Ectodermal cell (in vitro differentiated cells): Measurements from ENCODE around the gene BAG5.

Source experiments
- H3K27ac ChIP-seq: 2 replicates; pipeline ENCODE4 v1.7.0; 2013; ENCODE audit warnings: mild to moderate bottlenecking, low read depth, low read length; ENCODE audit not compliant: insufficient read depth, poor library complexity, severe bottlenecking
- H3K27me3 ChIP-seq: 2 replicates; pipeline ENCODE4 v1.7.0; 2013; ENCODE audit warnings: mild to moderate bottlenecking, low read length; ENCODE audit not compliant: insufficient read depth, control insufficient read depth, poor library complexity, severe bottlenecking
- H3K36me3 ChIP-seq: one replicate; pipeline ENCODE4 v1.7.0; 2013; ENCODE audit warnings: low read length; ENCODE audit not compliant: control insufficient read depth, insufficient read depth
- H3K4me1 ChIP-seq: one replicate; pipeline ENCODE4 v1.7.0; 2013; ENCODE audit warnings: low read length; ENCODE audit not compliant: control insufficient read depth, insufficient read depth
- H3K4me3 ChIP-seq: 2 replicates; pipeline ENCODE4 v1.7.0; 2013; ENCODE audit warnings: low read depth, low read length, control low read depth; ENCODE audit not compliant: insufficient read depth
- H3K9me3 ChIP-seq: 2 replicates; pipeline ENCODE4 v1.7.0; 2013; ENCODE audit warnings: mild to moderate bottlenecking, low read length, moderate library complexity; ENCODE audit not compliant: control insufficient read depth
- WGBS, 2 experiments: methylation state at CpG; one replicate each; pipeline ENCODE4 v1.1.7; 2013; ENCODE audit warnings: missing lambda C conversion rate in 2 of 2; 5-methylcytosine and 5-hydroxymethylcytosine counted together

Gene BAG5

DNA sequence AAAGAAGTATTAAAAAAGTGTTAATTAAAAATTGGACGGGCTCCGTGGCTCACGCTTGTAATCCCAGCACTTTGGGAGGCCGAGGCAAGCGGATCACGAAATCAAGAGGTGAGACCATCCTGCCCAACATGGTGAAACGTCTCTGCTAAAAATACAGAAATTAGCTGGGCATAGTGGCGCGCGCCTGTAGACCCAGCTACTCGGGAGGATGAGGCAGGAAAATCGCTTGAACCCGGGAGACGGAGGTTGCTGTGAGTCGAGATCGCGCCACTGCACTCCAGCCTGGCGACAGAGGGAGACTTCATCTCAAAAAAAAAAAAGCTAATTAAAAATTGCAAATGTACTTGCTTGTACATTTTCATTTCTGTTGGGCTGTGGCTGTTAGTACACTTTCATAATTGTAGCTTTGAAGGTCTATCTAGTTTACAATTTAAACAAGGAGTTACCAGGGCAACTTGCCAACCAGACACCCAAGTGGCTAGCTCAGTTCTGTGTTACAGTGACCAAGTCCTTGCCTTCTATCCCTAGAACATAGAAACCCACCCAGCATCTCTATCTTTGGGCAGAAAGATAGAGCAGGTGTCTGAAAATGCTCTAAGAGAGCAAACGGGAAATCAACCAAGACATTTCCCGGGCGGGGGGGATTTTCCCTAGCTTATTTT lies 1.5 kb upstream of the BAG5 start:
- WGBS, 2 experiments: 80 to 81% methylated on average over 21 of the region's 21 CpGs
- Histone ChIP-seq H3K4me3 (peak overlapping the region; percentile 98), H3K27me3 (no peaks in the 10 kb centered on the region), H3K36me3 (peaks cover 9% of the 10 kb centered on the region), H3K4me1 (peaks cover 8% of the 10 kb centered on the region), H3K9me3 (no peaks in the 10 kb centered on the region), H3K27ac (no peak overlapping the region)

DNA sequence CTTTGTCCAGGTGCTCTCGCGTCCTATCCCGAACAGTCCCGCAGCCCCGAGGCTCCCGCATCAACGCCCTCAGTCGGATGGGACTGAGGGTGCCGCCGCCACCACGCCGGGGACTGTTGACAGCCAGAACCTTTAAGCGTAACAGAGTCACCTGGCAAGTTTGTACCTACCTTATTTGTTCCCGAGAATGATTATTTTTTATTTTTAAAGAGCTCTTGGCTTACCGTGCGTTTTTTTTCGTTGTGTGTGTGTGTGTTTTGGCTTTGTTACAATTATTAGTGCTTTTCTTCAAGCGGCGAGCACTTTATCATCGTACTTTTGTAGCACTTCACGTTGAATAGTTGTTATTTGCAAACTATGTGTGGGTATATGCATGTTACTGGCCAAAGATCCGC lies 766 bp upstream of the BAG5 start:
- peaks cover 9% of the 10 kb centered on the region for H3K36me3 ChIP-seq
- H3K4me3 ChIP-seq: peak overlapping the region; percentile 98
- H3K4me1 ChIP-seq: peaks cover 8% of the 10 kb centered on the region
- 2 to 3% methylated on average over 22 of the region's 22 CpGs for WGBS, 2 experiments
- no peaks in the 10 kb centered on the region for H3K9me3 ChIP-seq
- H3K27me3 ChIP-seq: no peaks in the 10 kb centered on the region
- H3K27ac ChIP-seq: peak overlapping the region; percentile 93

DNA sequence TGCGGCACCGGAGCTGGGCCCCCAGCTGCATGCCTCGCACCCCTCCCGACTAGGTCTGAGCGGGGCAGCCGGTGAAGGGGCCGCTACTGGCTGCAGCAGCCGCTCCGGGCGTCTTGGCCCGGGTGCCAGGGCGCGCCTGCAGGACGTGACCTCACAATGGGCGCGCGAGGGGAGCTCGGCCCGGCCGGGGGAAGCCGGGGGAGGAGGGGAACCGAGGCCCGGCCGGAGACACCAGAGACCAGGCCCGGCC lies 353 bp downstream of the BAG5 start:
- 0% methylated on average over 25 of the region's 25 CpGs for WGBS, 2 experiments

DNA sequence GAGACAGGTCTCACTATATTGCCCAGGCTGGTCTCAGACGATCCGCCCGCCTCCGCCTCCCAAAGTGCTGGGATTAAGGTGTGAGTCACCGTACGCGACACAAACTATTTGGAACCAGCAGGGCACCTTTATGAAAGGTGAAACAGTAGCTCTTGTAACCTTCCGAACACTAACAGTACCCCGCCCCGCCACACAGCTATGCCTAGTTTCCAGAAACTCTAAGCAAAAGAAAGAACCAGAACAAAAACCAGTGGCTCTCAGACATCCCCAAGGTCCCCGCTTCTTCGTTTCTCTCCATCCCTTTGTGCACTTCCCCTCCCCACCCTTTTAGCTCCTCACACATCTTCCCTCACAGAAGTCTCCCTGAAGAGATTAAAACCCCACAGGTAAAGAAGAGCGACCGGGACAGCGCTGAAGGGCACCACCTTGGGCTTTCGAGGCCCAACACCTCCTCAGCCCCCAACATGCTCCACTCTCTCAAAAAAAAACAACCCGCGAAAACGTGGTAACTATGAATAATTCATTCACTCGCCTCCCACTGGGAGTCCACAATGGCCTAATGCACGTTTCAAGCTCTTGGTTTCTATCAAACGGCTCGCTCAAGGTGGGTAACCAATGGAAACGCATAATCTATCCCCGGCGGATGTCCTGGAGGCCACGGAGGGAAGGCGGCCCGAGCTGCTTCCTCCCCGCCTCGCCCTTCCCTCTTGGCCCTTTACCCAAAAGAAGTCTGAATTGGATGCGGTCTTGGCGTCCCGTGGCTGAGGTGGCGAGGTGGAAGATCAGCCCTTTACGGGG lies 877 bp downstream of the BAG5 start:
- peak overlapping the region; percentile 98 for H3K4me3 ChIP-seq
- no peaks in the 10 kb centered on the region for H3K27me3 ChIP-seq
- no peaks in the 10 kb centered on the region for H3K9me3 ChIP-seq
- H3K4me1 ChIP-seq: peaks cover 8% of the 10 kb centered on the region
- H3K36me3 ChIP-seq: peaks cover 9% of the 10 kb centered on the region
- H3K27ac ChIP-seq: peak overlapping the region; percentile 93
- 4 to 5% methylated on average over 36 of the region's 36 CpGs for WGBS, 2 experiments

More for the DNA sequence above, 353 bp downstream of the BAG5 start:
- peak overlapping the region; percentile 98 for H3K4me3 ChIP-seq
- H3K36me3 ChIP-seq: peaks cover 9% of the 10 kb centered on the region
- H3K9me3 ChIP-seq: no peaks in the 10 kb centered on the region
- peak overlapping the region; percentile 93 for H3K27ac ChIP-seq
- H3K27me3 ChIP-seq: no peaks in the 10 kb centered on the region
- H3K4me1 ChIP-seq: peaks cover 8% of the 10 kb centered on the region

DNA sequence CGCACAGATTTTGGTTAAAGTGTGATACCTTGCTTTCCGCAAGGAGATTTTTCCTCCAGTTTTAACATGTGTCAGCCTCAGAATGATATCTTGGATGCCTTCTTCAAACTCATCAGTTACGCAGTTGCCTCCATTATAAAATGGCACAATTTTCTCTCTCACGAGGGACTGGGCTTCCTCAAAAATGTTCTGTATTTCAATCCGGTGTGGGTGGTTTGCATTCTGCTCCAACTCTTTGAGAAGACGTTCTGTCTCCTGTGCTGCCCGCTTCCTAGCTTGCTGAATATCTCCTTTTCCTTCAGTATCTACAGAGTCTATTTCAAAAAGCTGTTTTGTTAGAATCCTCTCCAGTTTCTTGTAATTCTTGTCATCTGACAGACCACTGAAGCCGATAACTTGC lies 1.8 kb downstream of the BAG5 start:
- Histone ChIP-seq H3K27ac (no peak overlapping the region), H3K4me3 (peak overlapping the region; percentile 98)

DNA sequence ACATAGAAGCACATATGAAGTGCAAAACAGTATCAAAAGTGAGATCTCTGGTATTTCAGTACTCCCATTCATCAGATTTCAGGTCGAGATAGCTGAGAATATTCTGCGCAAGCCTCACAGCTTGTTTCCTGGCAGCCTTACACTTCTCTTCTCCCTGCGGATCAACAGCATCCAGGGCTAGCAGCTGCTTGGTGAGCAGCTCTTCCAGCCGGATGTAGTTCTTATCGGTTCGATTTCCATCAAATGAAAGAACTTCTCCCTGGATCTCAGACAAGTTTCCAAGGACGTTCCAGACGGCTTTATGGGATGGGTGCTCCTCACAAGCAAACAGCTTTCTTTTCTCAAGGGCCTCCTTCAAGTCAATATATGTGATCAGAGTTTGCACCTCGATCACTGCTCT lies 2.7 kb downstream of the BAG5 start:
- Histone ChIP-seq H3K4me1 (peaks cover 8% of the 10 kb centered on the region), H3K4me3 (no peak overlapping the region), H3K27me3 (no peaks in the 10 kb centered on the region), H3K27ac (no peak overlapping the region), H3K36me3 (peaks cover 9% of the 10 kb centered on the region), H3K9me3 (no peaks in the 10 kb centered on the region)
- WGBS, 2 experiments: 95 to 96% methylated on average over 9 of the region's 9 CpGs

More for the DNA sequence above, 1.8 kb downstream of the BAG5 start:
- Histone ChIP-seq H3K9me3 (no peaks in the 10 kb centered on the region), H3K4me1 (peaks cover 8% of the 10 kb centered on the region), H3K36me3 (peaks cover 9% of the 10 kb centered on the region), H3K27me3 (no peaks in the 10 kb centered on the region)
- WGBS, 2 experiments: 93 to 94% methylated on average over 8 of the region's 8 CpGs

DNA sequence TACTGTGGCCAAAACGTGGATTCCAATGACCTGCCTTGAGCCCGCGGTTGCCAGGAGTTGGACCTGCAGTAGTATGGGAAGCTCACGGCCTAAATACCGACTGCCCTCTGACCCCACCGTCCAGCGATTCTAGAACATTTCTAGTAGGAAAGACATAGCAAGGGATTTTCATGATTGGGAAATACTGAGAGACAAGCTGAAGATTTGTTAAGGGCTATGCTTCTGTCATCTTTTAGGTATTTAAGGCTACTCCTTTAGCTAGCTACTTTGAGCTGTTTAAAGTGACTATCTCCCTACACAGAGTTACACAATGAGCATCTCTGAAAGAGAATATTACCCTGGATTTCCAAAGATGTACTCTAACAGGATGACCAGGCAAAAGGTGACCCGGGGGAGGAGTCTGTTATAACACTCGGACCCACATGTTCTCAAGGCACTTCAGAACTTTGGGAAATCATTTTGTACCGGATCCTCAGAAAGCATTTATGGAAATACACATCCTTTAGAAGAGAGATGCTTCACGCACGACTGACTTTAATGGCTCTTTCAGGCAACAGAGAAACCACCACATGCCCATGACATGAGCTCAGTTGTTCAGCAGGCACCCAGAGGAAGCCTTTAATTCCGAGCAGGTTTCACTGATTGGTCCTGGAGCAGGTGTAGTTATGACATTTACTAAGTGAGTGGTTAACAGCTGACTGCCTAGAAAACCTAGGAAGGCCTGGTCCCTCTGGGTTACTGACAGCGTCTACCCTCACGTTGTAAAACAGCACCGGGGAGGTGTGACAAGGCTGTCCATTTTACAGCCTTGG lies 4.2 kb downstream of the BAG5 start:
- Histone ChIP-seq H3K4me3 (no peak overlapping the region), H3K9me3 (no peaks in the 10 kb centered on the region), H3K36me3 (peaks cover 9% of the 10 kb centered on the region), H3K4me1 (no peaks in the 10 kb centered on the region), H3K27ac (no peak overlapping the region), H3K27me3 (no peaks in the 10 kb centered on the region)
- 95 to 96% methylated on average over 16 of the region's 16 CpGs for WGBS, 2 experiments

DNA sequence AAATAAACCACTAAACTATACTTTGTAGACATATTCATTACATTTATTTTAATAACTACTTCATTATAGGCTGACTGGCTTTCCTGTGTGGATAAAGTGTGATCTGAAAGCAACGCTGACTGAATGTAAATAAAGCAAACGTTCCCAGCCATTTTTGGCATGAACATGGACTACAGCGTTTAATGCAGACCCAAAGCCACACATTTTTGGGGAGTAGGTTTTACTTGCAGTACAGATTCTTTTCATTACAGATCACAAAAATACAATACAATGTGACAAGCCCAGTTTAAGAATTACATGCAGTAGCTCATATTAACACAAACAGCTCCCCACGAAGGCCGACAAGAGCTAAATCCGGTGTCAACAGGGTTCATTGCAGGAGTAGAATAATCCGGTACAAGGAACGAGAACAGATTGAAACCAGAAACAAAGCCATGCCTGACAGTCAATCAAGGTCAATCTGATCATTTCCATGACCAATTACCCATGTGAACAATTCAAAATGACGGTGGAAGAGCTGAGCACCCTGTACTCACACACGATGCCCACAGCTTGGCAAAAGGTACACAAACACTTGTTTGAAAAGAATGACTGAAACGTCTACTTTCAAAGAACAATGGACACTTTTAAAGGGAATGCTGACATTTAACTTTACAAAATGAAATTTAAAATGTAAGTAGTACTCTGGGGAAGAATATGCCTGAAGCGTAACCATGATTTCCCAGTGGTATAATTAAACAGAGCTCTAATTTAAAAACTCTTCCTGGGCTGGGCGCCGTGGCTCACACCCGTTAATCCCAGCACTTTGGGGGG lies 5.3 kb downstream of the BAG5 start:
- Histone ChIP-seq H3K9me3 (no peaks in the 10 kb centered on the region), H3K4me1 (no peaks in the 10 kb centered on the region), H3K27me3 (no peaks in the 10 kb centered on the region), H3K36me3 (peaks cover 9% of the 10 kb centered on the region), H3K27ac (no peak overlapping the region), H3K4me3 (no peak overlapping the region)
- WGBS, 2 experiments: 91 to 93% methylated on average over 15 of the region's 15 CpGs

DNA sequence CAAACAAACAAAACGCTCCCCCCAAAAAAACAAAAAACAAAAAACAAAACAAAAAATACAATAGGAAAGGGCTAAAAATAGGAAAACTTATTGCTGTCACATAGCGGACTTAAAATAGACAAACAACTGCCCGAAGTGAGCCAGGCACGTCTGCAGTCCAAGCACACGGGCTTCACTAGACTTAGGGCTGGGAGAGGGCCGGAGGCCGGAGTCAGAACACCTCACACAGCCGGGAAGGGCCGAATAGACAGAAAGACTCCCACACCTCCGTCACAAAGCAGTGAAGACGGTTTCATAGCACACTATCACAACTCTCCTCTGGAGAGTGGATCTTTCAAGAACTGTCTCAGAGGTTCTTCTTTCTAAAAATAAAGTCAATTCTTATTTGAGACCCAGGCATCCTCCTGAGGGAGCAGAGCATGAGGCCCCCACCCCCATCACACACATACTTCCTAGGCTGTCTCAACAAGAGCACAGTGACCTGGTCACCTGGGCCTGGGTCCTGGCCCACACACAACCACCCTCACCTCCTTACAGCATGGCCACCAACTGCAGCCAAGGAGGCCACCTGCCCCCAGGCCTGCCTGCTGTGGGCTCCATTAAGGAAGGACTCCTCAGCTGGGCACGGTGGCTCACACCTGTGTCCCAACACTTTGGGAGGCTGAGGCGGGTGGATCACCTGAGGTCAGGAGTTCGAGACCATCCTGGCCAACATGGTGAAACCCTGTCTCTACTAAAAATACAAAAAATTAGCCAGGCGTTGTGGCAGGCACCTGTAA lies 6.7 kb downstream of the BAG5 start:
- H3K27ac ChIP-seq: no peak overlapping the region

More for the DNA sequence above, 6.7 kb downstream of the BAG5 start:
- peaks cover 9% of the 10 kb centered on the region for H3K36me3 ChIP-seq
- peaks cover 4% of the 10 kb centered on the region for H3K4me1 ChIP-seq
- H3K9me3 ChIP-seq: no peaks in the 10 kb centered on the region
- H3K4me3 ChIP-seq: no peak overlapping the region
- 91 to 92% methylated on average over 15 of the region's 15 CpGs for WGBS, 2 experiments
- H3K27me3 ChIP-seq: no peaks in the 10 kb centered on the region
